ENCODE data around the gene ERC2. TPM values are rescaled to one million over a fixed set of nuclear protein-coding genes. Genes with fewer than 3 reads are reported as not detected.

Gene ERC2
- total RNA-seq, 1 donor from 2014 or later, result 2.4 TPM

GRCh38 chr3:55724821-55725220 is 743.4 kb downstream of the ERC2 start:
- DNase-seq, result no peak

DNA sequence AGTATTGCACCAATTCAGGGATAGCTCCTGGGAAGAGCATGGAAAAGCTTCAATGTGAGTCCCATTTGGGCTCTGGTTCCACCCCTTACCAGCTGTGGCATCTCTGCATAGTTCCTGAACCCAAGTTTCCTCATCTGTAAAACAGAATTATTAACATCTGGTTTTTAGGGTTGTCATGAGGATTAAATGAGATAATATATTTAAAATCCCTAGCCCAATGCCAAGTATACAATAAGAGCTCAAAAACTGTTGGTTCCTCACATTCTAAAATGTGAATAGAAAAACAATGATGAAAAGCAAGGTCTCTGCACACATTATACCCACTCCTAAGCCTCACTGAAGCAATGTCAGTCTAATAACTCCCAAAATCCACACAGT is 743.9 kb downstream of the ERC2 start:
- no peak for DNase-seq

- no peak for DNase-seq
These were observed 744.4 kb downstream of the ERC2 start for GRCh38 chr3:55723653-55724406.

- DNase-seq, result no peak
These were observed 746.4 kb downstream of the ERC2 start for GRCh38 chr3:55721716-55722484.

DNA sequence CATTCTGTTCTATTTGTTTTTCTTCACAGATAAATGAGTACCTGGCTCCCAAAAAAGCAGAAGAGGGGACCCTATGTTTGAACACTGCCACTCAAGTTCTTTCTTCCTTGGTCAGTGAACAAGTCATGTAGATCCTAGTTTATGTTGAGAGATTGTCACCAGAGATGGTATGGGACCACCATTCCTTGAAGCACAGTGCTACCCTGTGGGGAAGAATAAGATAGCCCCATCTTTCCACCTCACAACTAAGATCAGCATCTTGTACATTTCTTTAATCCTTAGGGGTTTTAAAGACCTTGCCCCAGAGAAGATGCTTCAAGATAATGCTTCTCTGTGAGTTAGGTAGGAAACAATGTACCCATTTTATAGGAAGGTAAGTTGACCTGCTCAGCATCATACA is 747.7 kb downstream of the ERC2 start:
- no peak for DNase-seq

GRCh38 chr3:55719508-55719907 is 748.8 kb downstream of the ERC2 start:
- DNase-seq, result no peak

DNA sequence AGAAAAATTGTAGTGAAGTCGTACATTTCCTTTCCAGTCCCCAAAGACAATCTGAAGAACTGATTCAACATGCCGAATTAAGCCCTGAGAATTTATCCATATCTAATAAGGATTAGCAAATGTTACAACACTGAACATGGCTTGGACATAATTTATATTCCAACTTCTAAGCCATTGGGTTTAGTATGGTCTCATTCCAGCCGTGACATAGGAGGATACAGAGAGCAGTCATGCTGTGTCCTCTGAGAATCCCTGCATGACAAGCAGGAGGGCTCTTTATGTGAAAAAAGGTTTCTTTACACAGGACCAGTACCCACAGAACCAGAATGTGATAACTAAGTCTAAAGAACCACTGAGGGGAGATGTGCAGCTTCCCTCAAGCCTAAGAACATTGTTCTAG is 749.3 kb downstream of the ERC2 start:
- no peak for DNase-seq

- no peak for DNase-seq
These were observed 749.7 kb downstream of the ERC2 start for GRCh38 chr3:55718521-55718921.

- DNase-seq, result no peak
These were observed 750.2 kb downstream of the ERC2 start for GRCh38 chr3:55718074-55718473.

DNA sequence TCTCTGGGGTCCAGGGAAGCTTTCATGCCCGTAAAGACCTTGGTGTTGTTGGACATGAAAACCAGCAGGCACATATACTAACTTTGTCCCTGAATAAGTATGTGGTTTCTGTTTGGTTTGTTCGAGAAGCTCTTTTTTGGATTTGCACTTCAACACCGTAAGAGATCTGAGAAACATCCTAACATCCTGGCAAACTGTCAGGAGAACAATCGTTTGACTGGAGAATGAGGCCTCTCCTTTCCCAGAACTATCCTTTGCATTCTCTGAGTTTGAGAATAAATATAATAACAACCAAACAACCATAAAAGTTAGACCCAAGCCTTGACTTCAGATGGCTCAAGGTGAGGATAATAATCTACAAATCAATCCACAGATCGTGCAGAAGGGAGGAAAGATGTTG is 750.8 kb downstream of the ERC2 start:
- no peak for DNase-seq

GRCh38 chr3:55716611-55717225 is 751.5 kb downstream of the ERC2 start:
- DNase-seq, result no peak

- DNase-seq, result no peak
These were observed 752.2 kb downstream of the ERC2 start for GRCh38 chr3:55716044-55716443.

GRCh38 chr3:55714057-55714456 is 754.2 kb downstream of the ERC2 start:
- no peak for DNase-seq

DNA sequence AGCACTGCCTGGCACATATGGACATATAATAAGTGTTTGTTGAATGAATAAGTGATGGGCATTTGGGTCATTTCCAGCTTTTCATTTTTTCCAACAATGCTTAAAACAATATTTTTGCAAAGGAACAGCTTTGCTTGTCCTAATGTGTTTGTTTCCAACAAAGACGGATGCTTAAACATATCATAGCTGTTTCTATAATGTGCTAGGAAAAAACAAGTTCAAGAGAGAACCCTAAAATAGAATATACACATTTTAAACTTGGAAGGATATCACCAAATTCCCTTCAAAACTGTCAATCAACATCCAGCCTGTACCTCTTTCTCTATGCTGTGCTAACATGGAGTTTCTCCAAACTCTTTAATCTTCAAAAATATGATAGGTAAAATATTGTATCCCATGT is 756.6 kb downstream of the ERC2 start:
- no peak for DNase-seq

DNA sequence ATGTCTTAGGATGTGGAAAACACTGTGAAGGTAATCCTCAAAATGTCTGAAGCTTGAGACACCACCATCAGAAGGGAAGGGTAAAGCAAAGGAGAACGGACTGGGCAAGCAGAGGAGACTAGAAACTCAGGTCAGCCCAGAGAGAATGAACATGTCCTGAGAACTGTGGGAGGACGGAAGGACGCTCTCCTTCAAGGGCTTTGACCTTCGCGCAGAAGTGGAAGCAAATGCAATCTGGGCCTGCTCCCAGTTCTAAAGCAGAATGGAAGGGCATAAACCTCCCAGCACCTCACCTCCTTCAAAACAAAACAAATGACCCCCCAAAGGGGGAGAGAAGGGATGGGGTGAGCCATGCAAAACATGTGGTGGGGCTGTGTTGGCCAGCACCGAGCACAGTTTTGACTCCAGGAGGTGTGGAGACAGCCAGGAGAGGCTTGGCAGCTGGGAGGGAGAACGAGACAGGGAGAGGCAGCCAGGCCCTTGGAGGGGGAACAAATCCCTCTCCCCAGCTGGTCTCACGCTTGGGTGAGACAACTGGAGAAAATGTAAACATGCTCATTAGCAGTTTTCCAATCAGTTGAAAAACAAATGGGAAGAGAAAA is 758.8 kb downstream of the ERC2 start:
- no peak for DNase-seq

- no peak for DNase-seq
These were observed 759.3 kb downstream of the ERC2 start for GRCh38 chr3:55708921-55709320.

GRCh38 chr3:55708242-55708641 is 760.0 kb downstream of the ERC2 start:
- no peak for DNase-seq

- DNase-seq, result no peak
These were observed 763.7 kb downstream of the ERC2 start for GRCh38 chr3:55704521-55704920.

- DNase-seq, result no peak
These were observed 765.4 kb downstream of the ERC2 start for GRCh38 chr3:55702822-55703221.

DNA sequence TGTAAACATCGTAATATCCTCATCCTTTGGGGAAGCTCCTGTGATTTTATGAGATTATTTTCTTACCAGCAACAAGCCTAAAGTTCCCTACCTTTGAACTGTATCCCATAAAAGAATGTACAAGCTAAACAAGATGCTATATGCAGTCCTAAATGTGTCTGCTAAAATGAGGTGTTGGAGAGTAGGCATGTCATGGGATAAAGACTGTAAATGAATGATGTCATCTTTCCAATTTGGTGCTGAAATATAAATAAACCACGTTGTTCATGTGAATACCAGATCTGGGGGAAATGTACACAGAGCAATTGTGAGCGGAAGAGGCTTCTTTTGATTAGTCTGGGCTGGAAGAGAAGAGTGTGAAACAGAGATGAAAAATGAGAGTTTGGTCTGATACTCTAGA is 766.3 kb downstream of the ERC2 start:
- DNase-seq, result no peak

GRCh38 chr3:55698831-55699230 is 769.4 kb downstream of the ERC2 start:
- no peak for DNase-seq

GRCh38 chr3:55697177-55697865 is 770.9 kb downstream of the ERC2 start:
- DNase-seq, result no peak

Measured in dermis blood vessel endothelial cell (primary cell).